Mesodermal cell (in vitro differentiated cells): ENCODE measurements around the gene SLCO2B1.

Experiments
- H3K27ac ChIP-seq: 2 replicates; pipeline ENCODE4 v1.7.0; 2013; ENCODE audit warnings: mild to moderate bottlenecking, low read depth, low read length, moderate library complexity; ENCODE audit not compliant: severe bottlenecking
- H3K36me3 ChIP-seq: 2 replicates; pipeline ENCODE4 v1.7.1; 2013; ENCODE audit warnings: mild to moderate bottlenecking, low read length, moderate library complexity; ENCODE audit not compliant: control insufficient read depth, insufficient read depth
- H3K4me1 ChIP-seq: one replicate; pipeline ENCODE4 v1.7.1; 2013; ENCODE audit warnings: mild to moderate bottlenecking, low read length; ENCODE audit not compliant: insufficient read depth, control insufficient read depth, poor library complexity, severe bottlenecking
- H3K4me3 ChIP-seq: 2 replicates; pipeline ENCODE4 v1.7.0; 2013; ENCODE audit warnings: low read length, control low read depth, mild to moderate bottlenecking; ENCODE audit not compliant: insufficient read depth, poor library complexity, severe bottlenecking; ENCODE audit errors: extremely low read depth
- H3K9me3 ChIP-seq: 2 replicates; pipeline ENCODE4 v1.7.1; 2013; ENCODE audit warnings: mild to moderate bottlenecking, low read length, moderate library complexity; ENCODE audit not compliant: control insufficient read depth
- WGBS, 2 experiments: methylation state at CpG; one replicate each; pipeline ENCODE4 v1.1.5; 2013; ENCODE audit warnings: missing lambda C conversion rate in 2 of 2; ENCODE audit not compliant: insufficient coverage in 2 of 2; 5-methylcytosine and 5-hydroxymethylcytosine counted together

Gene SLCO2B1

DNA sequence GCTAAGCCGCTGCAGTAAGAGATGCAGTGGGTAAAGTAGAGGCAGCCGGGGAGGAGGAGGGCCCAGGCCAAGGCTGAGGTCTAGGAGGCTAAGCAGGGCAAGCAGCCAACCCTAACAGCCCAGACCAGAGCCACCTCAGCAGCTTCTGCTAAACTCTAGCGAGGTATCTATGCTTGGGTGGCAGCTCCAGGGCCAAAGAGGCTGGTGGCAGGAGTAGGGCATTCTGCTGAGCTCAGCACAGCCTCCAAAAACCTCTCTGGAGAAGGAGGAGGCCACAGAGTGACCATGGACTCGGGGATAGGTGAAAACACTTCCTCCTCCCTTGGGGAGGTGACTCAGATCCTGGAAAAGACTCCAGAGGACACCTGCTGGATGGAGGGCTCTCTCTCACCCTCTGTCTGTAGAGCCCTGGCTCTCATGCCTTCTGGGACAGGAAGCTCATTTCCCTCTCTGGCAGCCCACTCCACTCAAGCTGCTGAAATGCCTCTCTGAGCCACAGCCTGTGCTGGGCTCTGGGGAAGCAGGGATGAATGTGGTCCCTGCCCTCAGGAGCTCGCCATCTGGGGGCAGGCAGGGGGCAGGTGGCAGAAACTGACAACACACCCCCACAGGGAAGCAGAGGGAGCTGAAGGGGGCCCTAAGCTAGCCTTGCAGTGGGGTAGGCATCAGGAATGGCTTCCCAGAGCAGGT, 73.2 kb downstream of the SLCO2B1 start:
- Histone ChIP-seq H3K9me3 (no peaks in the 10 kb centered on the region), H3K4me3 (no peak overlapping the region), H3K36me3 (no peaks in the 10 kb centered on the region), H3K4me1 (no peaks in the 10 kb centered on the region), H3K27ac (no peak overlapping the region)
- WGBS, 2 experiments: 61 to 66% methylated on average over 3 to 4 of the region's 5 CpGs

DNA sequence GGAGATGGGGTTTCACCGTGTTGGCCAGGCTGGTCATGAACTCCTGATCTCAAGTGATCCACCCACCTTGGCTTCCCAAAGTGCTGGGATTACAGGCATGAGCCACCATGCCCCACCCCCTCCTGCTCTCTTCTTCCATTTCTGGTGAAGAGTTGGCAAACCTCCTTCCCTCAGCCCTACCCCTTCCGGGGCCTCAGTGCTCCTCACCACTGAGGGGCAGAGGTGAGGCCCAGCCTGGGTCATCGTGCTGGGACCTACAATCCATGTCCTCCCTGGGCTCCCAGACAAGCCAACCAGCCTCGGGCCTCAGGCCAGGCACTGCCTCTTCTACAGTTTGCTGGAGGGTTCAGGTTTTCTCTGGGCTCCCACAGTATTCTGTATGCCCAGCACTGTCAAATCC, 74.9 kb downstream of the SLCO2B1 start:
- no peak overlapping the region for H3K27ac ChIP-seq
- no peak overlapping the region for H3K4me3 ChIP-seq
- WGBS, 2 experiments: 40 to 90% methylated on average over 1 to 2 of the region's 4 CpGs
- no peaks in the 10 kb centered on the region for H3K36me3 ChIP-seq
- H3K9me3 ChIP-seq: no peaks in the 10 kb centered on the region
- H3K4me1 ChIP-seq: no peaks in the 10 kb centered on the region

DNA sequence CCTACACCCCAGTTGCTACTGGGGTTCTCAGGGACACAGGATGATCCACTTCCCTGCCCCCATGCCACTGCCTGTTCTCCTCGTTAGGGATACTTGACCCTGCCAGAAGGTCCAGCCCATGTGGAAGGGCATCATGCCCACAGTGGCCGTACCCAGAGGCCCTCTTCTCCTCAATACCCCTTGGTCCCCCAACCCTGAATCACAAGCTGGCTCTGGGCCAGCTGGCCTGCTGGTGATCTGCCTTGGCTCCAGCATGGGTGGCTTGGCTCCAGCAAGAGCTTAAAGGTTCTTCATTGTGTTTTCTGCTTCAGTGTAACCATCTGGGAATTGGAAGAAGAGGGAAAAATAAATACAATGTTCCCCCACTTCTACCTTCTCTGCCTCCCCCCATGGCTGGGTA, 78.6 kb downstream of the SLCO2B1 start:
- Histone ChIP-seq H3K27ac (no peak overlapping the region), H3K4me1 (no peaks in the 10 kb centered on the region), H3K36me3 (no peaks in the 10 kb centered on the region), H3K4me3 (no peak overlapping the region), H3K9me3 (no peaks in the 10 kb centered on the region)
- WGBS, 2 experiments: 81 to 92% methylated on average over 2 of the region's 2 CpGs

DNA sequence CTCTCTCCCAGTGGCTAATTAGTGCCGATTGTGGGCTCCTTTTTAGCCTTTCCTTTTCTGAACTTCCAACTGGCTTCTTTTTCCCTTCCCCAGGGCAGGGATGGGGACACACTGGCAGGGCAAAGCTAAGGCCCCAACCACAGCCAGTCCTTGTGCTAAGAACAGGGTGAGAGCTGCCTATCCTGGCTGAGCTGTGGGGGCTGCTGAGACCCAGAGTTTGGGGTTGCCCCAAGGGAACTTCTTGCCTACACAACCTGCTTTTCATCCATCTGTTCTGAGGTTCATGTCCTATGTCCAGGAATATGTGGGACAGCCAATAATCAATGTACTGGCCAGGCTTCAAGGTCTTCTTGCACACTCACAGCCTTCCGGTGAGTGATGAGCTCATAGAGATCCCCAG, 79.7 kb downstream of the SLCO2B1 start:
- WGBS, 2 experiments: 90% methylated on average over 2 of the region's 2 CpGs; no CpG with 5 or more reads in 1 of the 2 experiments

DNA sequence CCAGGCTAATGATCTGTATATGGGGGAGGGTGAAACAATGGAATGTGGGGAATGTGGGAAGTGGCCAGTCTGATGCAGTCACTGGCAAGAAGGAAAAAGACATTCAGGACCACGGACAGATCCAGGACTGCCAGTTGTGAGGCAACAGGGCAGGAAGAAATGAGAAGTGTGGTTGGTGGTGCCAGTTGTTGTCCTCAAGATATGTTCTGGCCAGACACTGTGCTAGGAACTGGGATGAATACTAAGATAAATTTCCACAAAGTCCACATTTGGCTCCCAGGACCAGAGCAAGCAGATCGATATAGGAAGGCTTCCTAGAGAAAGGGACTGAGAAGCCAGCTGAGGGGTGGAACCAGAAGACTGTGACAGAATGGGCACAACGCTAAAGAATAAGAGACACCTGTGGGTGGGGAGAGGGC, 82.9 kb downstream of the SLCO2B1 start:
- 47 to 60% methylated on average over 3 of the region's 3 CpGs for WGBS, 2 experiments
- Histone ChIP-seq H3K4me3 (no peak overlapping the region), H3K9me3 (no peaks in the 10 kb centered on the region), H3K36me3 (no peaks in the 10 kb centered on the region), H3K27ac (no peak overlapping the region), H3K4me1 (peaks cover 7% of the 10 kb centered on the region)

More for the DNA sequence above, 79.7 kb downstream of the SLCO2B1 start:
- Histone ChIP-seq H3K9me3 (no peaks in the 10 kb centered on the region), H3K4me1 (peaks cover 3% of the 10 kb centered on the region), H3K4me3 (no peak overlapping the region), H3K36me3 (no peaks in the 10 kb centered on the region), H3K27ac (no peak overlapping the region)

DNA sequence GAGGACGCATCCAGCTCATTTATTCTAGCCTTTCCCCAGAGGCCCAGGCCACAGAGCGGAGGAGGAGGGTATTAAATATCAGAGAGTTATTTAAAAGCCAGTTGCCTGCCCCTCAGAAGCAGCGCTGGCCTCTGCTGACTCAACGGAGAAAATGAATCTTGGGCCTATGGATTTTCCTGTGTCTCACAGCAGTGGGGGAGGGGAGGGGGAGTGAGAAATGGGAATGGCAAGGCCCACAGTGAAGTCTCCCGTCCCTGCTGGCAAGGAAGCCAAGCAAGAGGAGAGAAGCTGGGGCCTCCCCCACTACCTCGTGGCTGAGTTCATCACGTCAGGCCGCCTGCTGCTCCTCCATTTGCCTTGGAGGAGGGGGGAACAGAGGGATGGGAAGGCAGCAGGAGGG, 85.2 kb downstream of the SLCO2B1 start:
- Histone ChIP-seq H3K4me1 (peaks cover 11% of the 10 kb centered on the region), H3K36me3 (no peaks in the 10 kb centered on the region), H3K27ac (no peak overlapping the region), H3K9me3 (no peaks in the 10 kb centered on the region), H3K4me3 (no peak overlapping the region)
- 18 to 40% methylated on average over 4 to 7 of the region's 8 CpGs for WGBS, 2 experiments

DNA sequence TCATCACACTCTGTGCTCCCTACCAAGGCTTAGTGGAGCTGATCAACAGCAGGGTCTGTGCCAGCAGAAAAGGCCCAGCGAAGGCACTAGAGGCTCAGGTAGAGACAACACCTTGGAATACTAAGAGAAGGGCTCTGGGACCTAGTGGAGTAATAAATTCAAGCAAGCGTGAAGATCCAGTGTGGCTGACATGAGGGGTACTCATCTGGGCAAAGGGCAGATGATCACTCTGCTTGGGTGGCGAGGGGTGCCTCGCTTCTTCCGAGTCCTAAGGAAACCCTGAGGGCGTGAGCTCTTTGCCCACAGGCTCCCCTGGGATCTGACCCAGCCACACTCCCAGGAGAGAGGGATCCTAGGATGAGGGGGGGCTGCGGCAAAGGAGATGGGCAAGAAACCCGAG, 86.1 kb downstream of the SLCO2B1 start:
- Histone ChIP-seq H3K9me3 (no peaks in the 10 kb centered on the region), H3K4me3 (no peak overlapping the region), H3K27ac (no peak overlapping the region), H3K4me1 (peaks cover 11% of the 10 kb centered on the region), H3K36me3 (no peaks in the 10 kb centered on the region)
- 87 to 92% methylated on average over 8 of the region's 8 CpGs for WGBS, 2 experiments

DNA sequence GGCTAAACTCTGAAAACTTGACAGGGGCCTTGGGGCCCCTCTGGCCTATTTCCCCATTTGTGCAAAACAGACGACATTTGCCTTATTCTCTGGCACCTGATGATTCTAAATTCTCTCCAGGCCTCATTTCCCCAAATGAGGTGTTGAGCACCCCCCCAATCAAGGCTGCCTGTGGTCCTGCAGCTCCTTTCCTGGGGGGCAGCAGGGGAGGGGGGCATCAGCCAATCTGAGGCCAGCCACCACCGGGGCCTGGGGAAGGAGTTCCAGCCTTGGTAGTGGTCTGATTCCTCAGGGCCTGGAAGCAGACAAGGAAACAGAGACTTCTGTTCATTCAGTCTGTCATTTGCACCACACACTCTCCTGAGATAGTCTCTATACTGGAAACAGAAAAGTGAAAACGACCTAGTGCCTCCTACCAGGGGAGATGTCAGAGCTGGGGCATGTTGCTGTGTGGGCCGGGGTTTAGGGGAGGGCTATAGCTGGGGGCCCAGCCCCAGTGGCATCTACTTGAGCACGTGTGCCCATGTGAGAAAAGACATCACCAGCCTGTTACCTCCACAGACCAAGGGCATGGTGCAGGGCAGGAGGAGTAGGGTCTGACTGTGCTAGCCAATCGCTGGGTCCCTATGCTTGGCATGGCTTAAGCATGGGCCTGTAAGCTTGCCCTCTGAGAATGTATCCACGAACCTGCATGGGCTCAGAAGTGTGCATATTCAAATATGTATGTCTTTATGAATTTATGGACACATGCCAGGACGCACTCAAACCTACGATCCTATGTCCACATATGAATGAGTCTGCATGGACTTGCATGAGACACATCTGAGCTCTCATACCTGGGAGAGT, 87.9 kb downstream of the SLCO2B1 start:
- 91 to 95% methylated on average over 6 to 9 of the region's 9 CpGs for WGBS, 2 experiments
- Histone ChIP-seq H3K27ac (no peak overlapping the region), H3K4me3 (no peak overlapping the region), H3K36me3 (no peaks in the 10 kb centered on the region), H3K9me3 (no peaks in the 10 kb centered on the region), H3K4me1 (peaks cover 11% of the 10 kb centered on the region)

DNA sequence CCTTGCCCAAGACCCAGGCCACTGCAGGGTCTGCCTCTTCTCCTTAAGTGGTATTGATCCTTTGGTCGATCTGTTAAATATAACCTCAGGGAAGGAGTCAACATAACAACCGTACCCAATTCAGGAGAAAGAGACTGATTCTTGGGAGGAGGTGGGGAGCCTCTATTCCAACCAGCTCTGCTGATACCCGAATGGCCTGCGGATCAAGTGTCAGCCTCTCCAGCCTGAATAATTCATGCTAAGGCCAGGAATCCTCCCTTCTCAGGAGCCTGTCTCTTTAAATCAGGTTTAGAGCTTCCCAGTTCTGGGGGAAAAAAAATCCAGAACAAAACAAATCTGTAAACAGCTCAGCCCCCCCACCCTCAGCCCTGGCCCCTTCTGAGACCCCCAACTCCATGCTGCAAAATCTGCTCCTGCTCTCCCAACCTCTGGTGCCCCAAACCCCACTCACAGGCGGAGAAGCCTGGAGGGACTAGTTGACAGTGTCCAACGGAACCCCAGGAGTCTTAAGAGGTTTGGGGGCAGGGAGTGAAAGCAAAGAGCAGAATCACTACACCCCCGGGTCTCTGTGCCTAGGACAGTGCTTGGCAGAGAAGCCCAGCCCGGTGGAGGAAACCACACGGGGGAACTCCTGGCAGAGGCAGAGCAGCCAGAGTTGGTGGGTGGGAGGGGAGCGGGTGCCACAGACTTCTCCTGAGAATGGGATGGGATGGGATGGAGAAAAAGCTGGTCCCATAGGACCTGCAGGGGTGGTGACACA, 88.8 kb downstream of the SLCO2B1 start:
- peaks cover 11% of the 10 kb centered on the region for H3K4me1 ChIP-seq
- H3K36me3 ChIP-seq: no peaks in the 10 kb centered on the region
- no peak overlapping the region for H3K27ac ChIP-seq
- no peak overlapping the region for H3K4me3 ChIP-seq
- WGBS, 2 experiments: 55 to 58% methylated on average over 6 to 7 of the region's 10 CpGs
- no peaks in the 10 kb centered on the region for H3K9me3 ChIP-seq

DNA sequence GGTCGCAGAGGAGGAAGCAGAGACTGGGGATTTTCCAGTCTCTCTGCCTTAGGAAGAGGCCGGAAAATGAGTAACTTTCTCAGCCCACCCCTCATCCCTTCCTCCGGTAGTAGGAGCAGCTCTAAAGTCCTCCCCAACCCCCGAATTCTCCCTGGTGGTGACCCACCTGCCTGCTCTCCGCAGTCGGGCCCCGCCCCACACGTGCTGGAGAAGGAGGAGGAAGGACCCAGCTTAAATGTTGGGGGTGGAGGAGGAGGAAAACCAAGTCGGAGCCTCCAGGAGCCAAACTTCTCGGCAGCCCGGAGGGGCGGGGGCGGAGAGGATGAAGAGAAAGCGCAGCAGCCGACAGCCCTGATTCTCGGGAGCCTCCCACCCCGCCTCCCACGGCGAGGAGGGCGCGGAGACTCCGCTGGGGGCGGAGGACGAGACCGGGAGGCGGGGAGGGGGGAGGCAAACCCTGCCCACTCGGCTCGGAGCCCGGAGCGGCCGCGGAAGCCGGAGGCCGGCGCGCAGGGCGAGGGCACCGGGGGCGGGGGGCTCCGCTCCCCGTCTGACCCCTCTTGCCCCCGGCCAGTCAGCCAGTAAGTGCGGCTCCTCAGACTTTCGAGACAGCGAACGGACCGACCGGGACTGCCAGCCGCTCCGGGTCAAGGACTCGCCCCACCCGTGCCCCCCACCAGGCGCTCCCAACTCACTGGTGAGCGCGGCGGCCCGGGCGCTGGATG, 89.6 kb downstream of the SLCO2B1 start, which contains the start of gene TPBGL:
Gene TPBGL, plus strand, starts transcription at position 464 of the 725 bp plus-strand sequence. CDS start 276 bp downstream, outside the sequence.
- Histone ChIP-seq H3K4me1 (peaks cover 9% of the 10 kb centered on the region), H3K9me3 (no peaks in the 10 kb centered on the region), H3K4me3 (peak within 1 kb of the TSS; percentile 40), H3K27ac (no peak within 1 kb of the TSS), H3K36me3 (no peaks in the 10 kb centered on the region)
- WGBS, 2 experiments: 0 to 3% methylated on average over 22 to 26 of the region's 58 CpGs
